ENCODE measurements around the gene MAML1.

Gene MAML1

DNA sequence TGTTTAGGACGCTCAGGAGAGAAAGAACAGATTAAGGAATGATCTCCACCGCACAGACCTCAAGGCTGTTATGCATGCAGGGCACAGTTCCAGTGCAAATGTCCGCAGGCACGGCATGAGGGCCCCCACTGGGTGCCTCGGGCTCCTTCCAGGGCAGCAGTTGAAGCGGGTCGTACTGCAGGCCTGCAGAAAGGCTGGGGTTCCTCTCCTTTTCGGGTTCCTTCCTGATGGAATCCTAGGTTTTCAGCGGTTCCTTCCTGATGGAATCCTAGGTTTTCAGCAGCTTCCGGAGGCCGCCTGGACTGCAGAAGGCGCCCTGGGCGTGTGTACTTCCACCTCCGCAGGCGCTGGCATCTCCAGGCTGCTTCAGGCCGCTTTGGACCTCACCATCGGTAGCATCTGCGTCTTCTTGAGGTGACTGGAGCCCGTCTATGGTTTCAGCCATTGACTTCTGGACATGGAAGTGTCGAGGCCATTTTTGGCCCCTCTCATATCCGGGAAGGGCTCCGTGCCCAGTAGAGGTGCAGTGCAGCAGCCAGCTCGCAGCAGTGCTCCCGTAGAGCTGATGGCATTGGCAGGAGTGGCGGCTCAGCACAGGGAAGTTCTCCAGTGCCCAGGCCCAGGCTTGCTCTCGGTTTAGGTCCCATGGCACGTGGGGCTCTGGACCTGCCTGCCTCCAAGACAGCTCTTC is 79.7 kb downstream of the MAML1 start:
- no peak for DNase-seq

DNA sequence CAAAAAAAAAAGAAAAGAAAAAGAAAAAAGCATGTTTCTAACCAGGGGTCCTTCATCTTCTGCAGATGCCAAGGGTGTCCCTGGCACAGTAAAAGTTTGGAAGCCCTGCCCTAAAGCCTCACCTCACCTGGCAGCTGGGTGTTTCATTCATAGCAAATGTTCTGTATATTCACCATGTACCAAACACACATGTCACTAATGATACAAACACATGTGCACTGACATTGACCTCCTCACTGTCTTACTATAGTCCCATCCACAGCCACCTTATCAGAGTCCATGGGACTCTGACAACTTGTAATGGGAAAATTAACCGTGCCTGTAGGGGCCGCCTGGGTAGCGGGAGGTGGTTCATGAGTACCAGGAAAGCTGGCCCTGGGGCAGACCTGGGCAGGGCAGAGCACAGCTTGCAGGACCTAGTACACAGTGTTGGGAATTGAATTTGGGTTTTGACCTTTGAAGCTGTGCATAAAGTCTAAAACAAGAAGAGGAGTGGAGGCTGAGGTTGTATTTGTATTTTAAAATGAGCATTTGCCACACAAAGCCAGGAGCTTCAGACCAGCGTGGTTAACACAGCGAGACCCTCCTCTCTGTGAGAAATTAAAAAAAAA is 80.5 kb downstream of the MAML1 start:
- DNase-seq = no peak

DNA sequence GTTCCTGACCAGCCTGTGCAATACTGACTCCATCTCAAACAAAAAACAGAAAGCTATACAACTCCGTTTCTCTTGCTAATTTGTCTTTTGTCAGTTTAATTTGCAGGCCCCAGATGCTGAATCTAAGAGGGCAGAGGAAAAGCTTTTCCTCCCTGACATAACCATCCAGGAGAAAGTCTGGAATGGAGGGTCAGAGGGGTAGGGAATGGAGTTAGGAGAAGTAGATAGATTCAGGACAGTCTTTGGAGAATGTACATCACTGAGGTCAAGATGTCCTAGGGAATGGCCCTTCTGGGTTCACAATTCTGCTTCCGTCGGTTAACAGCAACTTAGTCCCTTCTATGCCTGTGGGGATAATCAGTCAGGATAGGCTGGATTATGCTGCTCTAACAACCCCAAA is 81.5 kb downstream of the MAML1 start:
- DNase-seq = no peak

DNA sequence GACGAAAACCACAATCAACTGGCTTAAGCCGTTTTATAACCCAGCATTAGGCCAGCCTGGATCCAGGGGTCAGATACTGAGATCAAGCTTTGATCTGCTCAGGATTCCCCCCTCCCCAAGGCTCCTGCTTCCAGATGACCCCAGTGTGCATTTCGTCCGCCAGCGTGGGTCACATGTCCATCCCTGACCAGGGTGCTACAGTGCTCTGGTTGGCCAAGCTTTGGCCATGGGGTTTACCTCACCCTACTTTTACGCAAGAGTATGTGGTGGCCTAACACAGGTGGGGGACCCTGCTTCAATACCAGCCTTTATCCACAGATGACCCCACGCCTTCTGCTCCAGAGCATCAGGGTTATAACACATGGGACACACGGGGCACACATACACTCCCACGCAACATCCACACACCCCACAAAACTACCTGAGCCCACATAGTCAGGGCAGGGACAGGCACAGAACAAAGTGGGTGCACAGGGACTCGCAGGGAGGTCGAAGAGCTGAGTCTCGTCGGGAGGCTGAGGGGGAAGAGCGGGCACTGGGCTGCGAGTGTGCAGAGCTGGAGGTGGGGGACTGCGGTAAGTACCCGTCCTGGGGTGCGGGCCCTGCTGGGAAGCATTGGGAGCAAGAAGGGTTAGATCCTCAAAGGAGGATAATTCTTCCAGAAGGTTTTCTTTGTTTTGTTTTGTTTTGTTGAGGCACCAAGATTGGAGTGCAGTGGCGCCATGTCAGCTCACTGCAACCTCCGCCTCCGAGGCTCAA is 83.0 kb downstream of the MAML1 start:
- DNase-seq = no peak

DNA sequence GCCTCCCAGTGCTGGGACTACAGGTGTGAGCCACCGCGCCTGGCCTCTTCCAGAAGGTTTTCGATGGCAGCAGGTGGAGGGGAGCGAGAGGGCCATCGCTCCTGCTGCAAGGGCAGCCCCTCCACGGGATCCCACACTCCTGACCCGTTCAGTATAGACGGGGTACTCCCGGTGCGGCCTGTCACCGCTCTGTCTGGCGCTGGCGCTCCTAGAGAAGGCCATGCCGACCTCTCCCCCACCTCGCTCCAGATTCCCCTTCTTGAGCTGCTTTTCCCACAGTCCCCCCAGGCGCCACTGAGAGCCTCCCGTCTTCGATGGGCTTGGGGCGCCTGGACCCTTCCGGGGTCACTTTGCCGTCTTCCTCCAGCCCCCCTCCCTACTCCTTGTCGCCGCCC is 83.8 kb downstream of the MAML1 start:
- no peak for DNase-seq

DNA sequence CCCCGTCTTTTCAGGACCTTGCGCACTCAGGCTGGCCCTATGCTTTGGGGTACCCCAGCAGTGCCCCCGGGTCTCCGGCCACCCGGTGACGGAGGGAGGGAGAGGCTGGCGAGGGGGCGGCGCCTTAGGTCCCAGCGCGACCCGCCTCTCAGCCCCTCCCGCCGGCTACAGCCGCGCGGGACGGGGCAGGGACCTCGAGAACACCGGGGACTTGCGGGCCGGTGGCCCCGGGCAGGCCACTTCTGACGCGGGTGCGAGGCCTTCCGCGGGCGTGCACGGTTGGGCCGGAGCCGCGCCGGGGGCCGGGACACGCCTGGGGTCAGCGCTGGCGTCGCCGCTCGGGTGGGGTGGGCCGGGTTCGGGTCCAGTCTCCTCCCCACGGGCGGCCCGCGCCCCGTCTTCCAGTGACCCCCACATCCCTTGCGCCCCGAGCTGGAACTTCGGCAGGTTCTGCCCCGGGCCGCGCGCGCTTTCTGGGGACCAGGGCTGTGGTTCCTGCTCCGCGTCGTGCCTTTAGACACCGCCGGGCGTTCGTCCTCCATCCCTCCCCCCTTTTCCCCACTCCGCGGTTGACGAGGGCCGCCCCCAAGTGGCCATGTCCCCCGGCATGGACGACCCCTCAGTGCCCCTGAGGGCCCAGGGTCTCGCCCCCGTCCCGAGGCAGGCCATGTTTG is 84.3 kb downstream of the MAML1 start:
- no peak for DNase-seq

DNA sequence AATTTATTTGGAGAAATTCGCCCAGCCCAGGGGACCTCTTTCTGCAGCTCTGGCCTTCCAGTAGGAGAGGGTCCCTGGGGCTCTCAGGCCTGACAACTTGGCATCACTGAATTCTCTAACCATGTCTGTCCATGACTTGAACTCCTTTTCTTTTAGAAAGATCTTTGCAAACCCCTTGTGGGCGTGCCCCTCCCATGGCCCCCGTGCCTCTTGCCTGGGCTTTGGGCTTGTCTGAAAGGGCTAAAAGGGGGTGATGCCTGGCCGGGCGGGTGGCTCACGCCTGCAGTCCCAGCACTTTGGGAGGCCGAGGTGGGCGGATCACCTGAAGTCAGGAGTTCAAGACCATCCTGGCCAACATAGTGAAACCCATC is 84.8 kb downstream of the MAML1 start:
- DNase-seq = no peak

DNA sequence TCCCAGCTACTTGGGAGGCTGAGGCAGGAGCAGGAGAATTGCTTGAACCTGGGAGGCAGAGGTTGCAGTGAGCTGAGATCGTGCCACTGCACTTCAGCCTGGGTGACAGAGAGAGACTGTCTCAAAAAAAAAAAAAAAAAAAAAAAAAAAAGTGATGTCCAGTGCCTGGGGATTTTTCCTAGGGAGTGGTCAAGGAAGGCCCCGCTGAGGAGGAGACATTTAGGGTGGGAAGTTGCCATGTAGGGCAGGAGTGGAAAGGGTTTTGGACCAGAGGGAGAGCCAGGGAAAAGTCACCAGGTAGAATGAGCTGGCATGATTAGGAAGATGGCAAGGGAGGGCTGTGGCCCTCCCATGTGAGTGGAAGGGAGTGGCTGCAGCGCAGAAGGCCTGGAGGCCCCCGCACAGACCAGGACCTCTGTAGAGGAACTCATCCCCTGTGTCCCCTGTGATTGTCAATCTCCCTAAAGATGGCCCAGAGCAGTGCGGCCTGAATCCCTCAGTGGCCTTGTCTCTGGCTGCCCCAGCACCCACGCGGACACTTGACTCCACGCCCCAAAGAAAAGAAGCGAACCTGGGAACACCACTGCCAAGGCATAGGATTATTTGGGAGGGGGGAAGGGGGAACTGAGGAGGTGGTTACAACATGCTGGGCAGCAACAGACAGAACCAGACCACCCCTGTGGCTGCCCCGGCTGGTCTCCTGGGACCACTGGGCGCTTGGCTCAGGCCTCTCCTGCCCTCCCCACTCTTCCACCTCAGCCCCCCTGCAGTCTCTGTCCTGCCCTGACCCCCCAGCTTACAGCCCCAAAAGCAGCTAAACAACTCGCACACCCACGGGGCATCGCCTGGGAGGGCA is 85.5 kb downstream of the MAML1 start:
- DNase-seq = no peak

DNA sequence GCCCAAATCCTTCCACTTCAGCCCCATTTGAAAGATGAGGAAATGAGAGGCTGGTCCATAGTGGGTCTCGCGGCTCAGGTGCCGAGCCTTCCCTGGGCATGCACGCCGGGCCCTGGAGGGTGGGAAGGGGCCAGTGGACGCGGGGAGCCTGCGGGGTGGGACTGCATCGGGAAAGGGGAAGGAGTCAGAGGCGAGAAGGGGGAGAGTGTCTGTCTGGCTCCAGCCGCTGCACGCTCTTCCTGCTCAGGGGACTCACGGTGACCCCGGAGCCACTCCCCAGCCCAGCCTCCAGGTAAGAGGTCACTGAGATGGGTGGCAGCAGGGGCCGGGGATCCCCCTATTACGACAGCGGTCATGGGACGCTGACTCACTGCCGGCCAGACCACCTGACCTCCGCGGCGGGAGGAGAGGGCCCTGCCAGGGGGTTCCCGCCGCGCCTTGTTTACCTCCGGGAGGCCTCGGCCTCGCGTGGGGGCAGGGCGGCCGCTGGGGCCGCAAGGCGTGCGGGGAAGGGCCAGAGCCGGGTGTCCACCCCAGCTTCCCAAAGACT is 86.2 kb downstream of the MAML1 start:
- DNase-seq = peak; percentile 89 to 92

DNA sequence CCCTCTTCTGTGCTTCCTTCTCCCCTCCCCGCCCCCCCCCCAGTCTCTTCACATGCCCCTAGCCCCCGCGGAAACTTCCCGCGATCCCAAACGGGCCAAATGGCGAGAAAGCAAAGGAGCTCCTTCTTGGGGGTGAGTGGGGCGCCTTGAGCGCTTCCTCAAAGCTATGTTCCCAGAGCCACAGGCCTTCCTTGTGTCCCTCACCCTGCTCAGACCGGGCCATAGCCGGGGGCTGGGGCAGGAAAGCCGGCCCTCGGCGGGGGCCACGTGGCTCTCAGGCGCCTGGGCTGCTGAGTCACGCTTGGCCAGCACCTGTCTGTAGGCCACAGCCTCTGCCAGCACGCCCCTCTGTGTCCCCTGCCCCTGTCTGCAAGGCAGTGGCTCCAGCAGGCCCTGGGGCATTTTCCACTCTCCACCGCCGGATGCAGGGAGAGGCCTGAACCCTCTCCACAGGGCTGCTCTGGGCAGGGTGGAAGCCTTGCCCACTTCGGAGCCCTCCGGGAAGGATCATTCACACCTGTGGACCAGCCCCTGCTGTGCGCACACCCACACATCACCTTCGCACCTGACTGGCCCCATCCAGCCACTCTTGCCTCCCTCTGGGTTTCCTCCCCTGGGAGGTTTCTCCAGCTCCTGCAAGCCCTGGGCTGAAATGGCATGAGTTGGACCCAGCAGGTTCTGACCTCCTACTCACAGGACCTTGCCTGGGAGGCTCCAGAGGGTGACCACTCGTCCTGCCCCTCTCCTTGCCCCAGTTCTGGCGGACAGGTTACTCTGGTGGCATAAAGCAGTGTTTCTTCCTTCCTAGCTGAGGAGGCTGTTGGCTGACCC is 86.9 kb downstream of the MAML1 start:
- peak in 1 of 2 experiments; percentile 62 for DNase-seq

DNA sequence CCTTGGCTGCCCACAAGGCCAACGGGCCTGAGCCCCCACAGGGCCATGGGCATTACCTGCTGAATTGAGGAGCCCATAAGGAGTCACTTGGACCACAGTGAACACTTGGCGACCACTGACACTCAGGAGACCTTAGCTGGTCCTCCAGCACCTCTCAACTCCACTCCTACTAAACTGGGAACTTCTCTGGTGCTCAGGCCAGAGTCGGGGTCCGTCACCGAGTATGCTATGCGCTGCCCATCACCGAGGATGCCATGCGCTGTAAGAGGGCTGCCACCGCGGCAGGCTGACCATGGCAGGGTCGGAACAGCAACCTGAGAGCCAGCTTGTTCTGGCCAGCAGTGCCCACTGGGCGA is 87.5 kb downstream of the MAML1 start:
- no peak for DNase-seq

DNA sequence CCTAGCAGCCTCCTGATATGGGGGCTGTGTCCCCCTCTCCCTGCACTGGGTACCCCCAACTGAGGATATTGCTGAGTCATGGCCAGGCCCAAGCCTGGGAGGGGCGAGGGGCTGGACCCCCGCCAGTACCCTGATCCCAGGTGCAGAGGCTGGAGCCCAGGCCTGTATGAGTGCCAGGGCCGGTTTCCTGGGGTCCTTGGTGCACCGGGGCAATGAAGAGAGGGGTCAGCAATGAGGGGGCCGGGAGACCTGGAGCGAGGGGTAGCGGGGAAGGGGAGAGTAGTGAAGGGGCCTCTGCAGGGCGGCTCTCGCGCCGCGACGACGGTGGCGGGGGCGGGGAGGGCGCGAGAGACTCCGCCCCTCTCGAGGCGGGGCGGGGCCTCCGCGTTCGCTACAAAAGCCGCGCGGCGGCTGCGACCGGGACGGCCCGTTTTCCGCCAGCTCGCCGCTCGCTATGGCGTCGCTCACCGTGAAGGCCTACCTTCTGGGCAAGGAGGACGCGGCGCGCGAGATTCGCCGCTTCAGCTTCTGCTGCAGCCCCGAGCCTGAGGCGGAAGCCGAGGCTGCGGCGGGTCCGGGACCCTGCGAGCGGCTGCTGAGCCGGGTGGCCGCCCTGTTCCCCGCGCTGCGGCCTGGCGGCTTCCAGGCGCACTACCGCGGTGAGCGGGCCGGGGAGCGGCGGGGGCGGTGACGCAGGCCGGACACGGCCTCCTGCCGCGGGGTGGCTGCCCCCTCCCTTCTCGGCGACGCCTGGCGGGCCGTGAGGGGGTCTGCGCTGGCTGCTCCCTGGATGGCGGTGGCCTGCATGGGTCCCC is 88.1 kb downstream of the MAML1 start, which contains the start of gene SQSTM1:
Gene SQSTM1 (plus strand): TSS at position 423 of the 815 bp plus-strand sequence. CDS start 32 bp downstream, at position 455.
- DNase-seq = peak; percentile 56 to 72

DNA sequence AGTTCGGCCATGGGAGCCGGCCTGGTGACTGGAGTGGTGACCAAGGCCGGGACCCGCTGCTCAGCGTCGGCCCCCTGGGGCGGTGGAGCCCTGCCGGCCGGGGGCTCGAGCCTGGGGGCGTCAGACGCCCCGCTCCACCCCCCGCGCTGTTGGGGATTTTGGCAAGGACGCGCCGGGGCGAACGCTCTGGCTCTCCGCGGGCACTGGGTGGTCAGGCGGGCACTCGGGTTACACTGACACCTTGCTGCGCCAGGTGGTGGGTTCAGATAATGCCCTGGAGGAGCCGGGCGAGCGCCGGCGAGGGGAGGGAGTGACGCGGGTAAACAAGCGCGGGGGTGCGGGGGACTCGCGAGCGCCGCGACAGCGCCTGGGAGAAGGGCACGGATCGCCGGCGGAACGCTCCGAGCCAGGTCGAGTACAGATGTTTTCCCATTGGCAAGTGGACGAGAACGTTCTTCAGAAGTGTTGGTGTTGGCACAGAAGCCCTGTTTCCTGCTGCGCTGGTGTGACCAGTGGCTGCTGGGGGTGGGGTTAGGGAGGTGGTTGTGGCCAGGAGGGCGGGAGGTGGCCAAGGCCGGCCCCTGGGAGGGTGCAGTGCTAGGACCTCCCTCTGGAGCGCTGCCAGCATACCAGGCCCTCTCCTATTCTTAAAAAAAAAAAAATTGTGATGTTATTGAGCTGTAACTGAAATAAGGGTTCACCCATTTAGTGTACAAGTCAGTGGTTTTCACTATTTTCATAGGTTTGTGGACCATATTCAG is 88.9 kb downstream of the MAML1 start:
- peak; percentile 76 to 92 for DNase-seq

DNA sequence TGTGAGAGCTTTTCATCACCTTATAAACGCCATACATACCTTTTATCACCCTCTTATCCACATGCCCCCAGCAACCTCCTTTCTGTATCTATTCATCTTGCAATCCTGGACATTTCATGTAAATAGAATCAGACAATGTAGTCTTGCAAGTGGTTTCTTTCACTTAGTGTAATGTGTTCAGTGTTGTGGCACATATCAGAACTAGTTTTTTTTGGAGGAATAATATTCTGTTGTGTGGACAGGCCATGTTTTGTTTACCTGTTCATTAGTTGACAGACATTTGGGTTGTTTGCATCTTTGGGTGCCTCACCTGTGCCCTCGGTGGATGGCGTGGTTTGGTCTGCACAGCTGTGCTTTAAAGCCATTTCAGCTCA is 89.4 kb downstream of the MAML1 start:
- no peak for DNase-seq

DNA sequence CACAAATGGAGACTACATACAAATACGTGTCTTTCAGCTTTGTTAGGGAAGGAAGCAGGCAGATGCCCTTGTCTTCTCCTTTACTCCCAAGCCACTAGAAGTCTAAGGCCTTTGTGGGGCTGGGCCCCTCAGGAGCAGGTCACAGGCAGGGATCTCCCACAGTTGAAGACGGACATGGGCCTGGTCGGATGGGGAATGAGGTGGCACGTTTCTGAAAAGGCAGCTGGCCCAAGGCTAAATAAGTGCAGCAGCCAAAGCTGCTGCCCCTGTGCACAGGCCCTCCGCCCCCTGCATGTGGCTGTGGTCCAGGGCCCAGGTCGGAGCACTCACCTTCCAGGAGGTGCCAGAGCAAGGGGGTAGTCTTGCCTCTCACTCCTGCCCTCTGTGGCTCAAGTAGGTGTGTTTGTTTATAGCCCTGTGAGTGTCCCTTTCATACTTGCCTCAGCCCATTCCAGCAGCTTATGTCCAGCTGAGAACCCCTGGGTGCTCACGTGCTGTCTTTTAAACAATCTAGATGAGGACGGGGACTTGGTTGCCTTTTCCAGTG is 89.9 kb downstream of the MAML1 start:
- DNase-seq = no peak

DNA sequence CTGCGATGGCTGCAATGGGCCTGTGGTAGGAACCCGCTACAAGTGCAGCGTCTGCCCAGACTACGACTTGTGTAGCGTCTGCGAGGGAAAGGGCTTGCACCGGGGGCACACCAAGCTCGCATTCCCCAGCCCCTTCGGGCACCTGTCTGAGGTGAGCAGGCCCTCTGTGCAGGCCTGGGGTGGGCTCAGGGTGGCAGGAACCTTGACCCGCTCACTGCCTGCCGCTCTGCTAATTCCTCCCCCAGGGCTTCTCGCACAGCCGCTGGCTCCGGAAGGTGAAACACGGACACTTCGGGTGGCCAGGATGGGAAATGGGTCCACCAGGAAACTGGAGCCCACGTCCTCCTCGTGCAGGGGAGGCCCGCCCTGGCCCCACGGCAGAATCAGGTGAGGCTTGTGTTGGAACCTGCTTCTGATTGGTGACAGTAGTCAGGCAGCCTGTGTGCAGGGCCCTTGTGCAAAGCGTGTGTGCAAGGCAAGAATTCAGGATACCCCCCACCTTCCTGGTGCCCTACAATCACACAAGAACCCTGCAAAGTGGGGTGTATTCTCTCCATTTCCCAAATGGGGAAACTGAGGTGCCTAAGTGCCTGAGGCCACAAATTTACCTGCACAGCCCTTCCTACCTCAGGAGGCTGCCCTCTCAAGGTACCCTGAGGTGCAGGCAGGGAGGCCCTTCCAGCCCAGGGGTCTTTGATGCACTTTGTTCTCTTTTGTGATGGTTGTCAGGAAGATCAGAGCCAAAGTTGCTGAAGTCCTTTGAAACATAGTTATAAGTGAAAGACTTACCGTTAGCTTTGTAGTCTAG is 91.5 kb downstream of the MAML1 start:
- DNase-seq = no peak

DNA sequence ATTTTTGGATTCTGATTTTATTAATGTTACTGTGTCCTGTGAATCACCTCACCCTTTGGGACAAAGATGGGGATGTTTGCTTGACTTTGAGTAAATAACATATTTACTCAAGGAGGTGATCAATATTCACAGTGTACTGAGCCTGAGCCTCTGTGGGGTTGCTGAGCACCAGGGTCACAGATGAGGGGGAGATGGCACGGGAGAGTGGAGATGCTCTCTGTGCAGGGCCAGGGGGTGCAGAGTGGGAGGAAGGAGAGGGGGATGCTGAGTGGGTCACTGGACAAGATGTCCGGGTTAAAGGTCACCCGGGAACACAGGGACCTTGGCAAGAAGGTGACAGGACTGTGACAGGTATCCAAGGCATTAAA is 92.1 kb downstream of the MAML1 start:
- no peak for DNase-seq

DNA sequence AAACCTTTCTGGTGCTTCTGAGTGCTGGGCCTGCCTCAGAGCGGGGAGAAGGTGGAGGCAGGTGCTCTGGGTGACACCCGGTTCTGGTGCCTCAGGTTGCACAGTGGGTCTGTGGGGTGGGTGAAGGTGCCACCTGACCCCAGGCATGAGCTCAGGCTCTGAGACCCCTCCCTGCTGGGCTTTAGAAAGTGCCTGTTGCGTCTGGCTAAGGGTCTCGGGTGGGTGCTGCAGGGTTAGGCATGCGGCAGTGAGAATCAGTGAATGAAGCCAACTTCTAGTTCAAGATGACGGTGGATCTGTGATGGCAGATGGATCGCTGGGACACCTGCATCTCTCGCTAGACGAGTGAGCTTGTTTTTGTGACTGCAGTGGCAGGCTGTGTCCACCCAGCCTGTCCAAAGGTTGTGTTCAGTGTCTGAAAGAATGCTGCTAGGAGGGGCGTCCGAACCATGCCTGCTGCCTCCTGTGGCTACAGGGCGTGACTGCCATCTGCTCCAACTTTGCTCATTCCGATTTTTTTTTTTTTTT is 93.1 kb downstream of the MAML1 start:
- DNase-seq = peak in 1 of 2 experiments; percentile 27

Measured in SW 1271 (cell line).